Mesenchymal stem cell (in vitro differentiated cells and primary cell): ENCODE results near the gene TNFAIP8.
"Not testable (repeated sequence)": the region's sequence is repeated elsewhere in the genome, so short reads cannot be mapped to it uniquely, and the experiment has no call there.

Source experiments
- DNase-seq: peaks from one replicate; pipeline ENCODE4 v3.0.0-alpha.2; 2013
- H2AFZ ChIP-seq: one replicate; pipeline ENCODE4 v1.6.1; 2013; ENCODE audit warnings: low read depth, mild to moderate bottlenecking, control low read depth, inconsistent platforms, low read length, moderate library complexity
- H2AK5ac ChIP-seq: 2 replicates; pipeline ENCODE4 v1.6.1; 2013; ENCODE audit warnings: low read length, moderate library complexity, mild to moderate bottlenecking, inconsistent platforms; ENCODE audit not compliant: severe bottlenecking
- H2BK120ac ChIP-seq: one replicate; pipeline ENCODE4 v1.6.1; 2013; ENCODE audit warnings: low read depth, mild to moderate bottlenecking, inconsistent platforms, low read length, moderate library complexity
- H2BK12ac ChIP-seq, 2 experiments: one replicate each; pipeline ENCODE4 v1.6.1; 2013; ENCODE audit warnings: inconsistent platforms in 2 of 2, low read length in 2 of 2, mild to moderate bottlenecking in 2 of 2, moderate library complexity in 2 of 2, control low read depth in 1 of 2
- H2BK15ac ChIP-seq: one replicate; pipeline ENCODE4 v1.6.1; 2013; ENCODE audit warnings: mild to moderate bottlenecking, low read depth, inconsistent platforms; ENCODE audit not compliant: poor library complexity, severe bottlenecking
- H2BK5ac ChIP-seq: 2 replicates; pipeline ENCODE4 v1.6.1; 2013; ENCODE audit warnings: low read depth, mild to moderate bottlenecking, low read length, control low read depth, inconsistent platforms; ENCODE audit not compliant: poor library complexity, severe bottlenecking
- H3K14ac ChIP-seq, 2 experiments: one replicate each; pipeline ENCODE4 v1.6.1; 2013; ENCODE audit warnings: inconsistent platforms in 2 of 2, low read length in 2 of 2, control low read depth in 1 of 2, mild to moderate bottlenecking in 1 of 2, moderate library complexity in 1 of 2
- H3K18ac ChIP-seq, 2 experiments: one replicate each; pipeline ENCODE4 v1.6.1; 2013; ENCODE audit warnings: inconsistent platforms in 2 of 2, low read length in 2 of 2, control low read depth in 1 of 2, low read depth in 1 of 2, mild to moderate bottlenecking in 1 of 2
- H3K23ac ChIP-seq, 2 experiments: one replicate each; pipeline ENCODE4 v1.6.1; 2013; ENCODE audit warnings: inconsistent platforms in 2 of 2, low read length in 2 of 2, mild to moderate bottlenecking in 2 of 2, moderate library complexity in 2 of 2, control low read depth in 1 of 2
- H3K27ac ChIP-seq: 2 replicates; pipeline ENCODE4 v1.5.1; 2013; ENCODE audit warnings: mild to moderate bottlenecking, moderate library complexity, low read length, control low read depth, inconsistent platforms; ENCODE audit not compliant: poor library complexity, severe bottlenecking
- H3K27me3 ChIP-seq, 2 experiments: 2 replicates each; pipeline versions ENCODE4 v1.6.1 to v1.7.0; 2013; ENCODE audit warnings: low read length in 2 of 2, mild to moderate bottlenecking in 2 of 2, moderate library complexity in 2 of 2, control low read depth in 1 of 2, inconsistent platforms in 1 of 2; ENCODE audit not compliant: control insufficient read depth in 1 of 2, insufficient read depth in 1 of 2
- H3K36me3 ChIP-seq, 2 experiments: 2 replicates each; pipeline versions ENCODE4 v1.6.1 to v1.7.0; 2013; ENCODE audit warnings: low read length in 2 of 2, control low read depth in 1 of 2, inconsistent platforms in 1 of 2, low read depth in 1 of 2, mild to moderate bottlenecking in 1 of 2; ENCODE audit not compliant: insufficient read depth in 2 of 2, control insufficient read depth in 1 of 2
- H3K4ac ChIP-seq, 2 experiments: one replicate each; pipeline ENCODE4 v1.6.1; 2013; ENCODE audit warnings: inconsistent platforms in 2 of 2, low read length in 2 of 2, mild to moderate bottlenecking in 2 of 2, moderate library complexity in 2 of 2, control low read depth in 1 of 2, low read depth in 1 of 2
- H3K4me1 ChIP-seq: 2 replicates; pipeline ENCODE4 v1.6.1; 2013; ENCODE audit warnings: low read depth, low read length, control low read depth; ENCODE audit not compliant: control insufficient read depth, insufficient read depth
- H3K4me2 ChIP-seq: 2 replicates; pipeline ENCODE4 v1.6.1; 2013; ENCODE audit warnings: low read length, mild to moderate bottlenecking, inconsistent platforms; ENCODE audit not compliant: poor library complexity, severe bottlenecking
- H3K4me3 ChIP-seq, 2 experiments: 2 replicates each; pipeline versions ENCODE4 v1.5.1 to v1.7.0; 2013; ENCODE audit warnings: low read length in 2 of 2, mild to moderate bottlenecking in 2 of 2, control low read depth in 1 of 2, low read depth in 1 of 2; ENCODE audit not compliant: insufficient read depth in 1 of 2
- H3K79me1 ChIP-seq: replicated peaks from 2 replicates; pipeline ENCODE4 v1.6.1; 2013; ENCODE audit warnings: mild to moderate bottlenecking, control low read depth, low read length, inconsistent platforms; ENCODE audit not compliant: poor library complexity, severe bottlenecking
- H3K9ac ChIP-seq: 2 replicates; pipeline ENCODE4 v1.7.0; 2013; ENCODE audit warnings: mild to moderate bottlenecking, low read length, moderate library complexity
- H3K9me3 ChIP-seq: 2 replicates; pipeline ENCODE4 v1.7.0; 2013; ENCODE audit warnings: mild to moderate bottlenecking, low read length; ENCODE audit not compliant: control insufficient read depth
- H4K8ac ChIP-seq: one replicate; pipeline ENCODE4 v1.6.1; 2013; ENCODE audit warnings: inconsistent platforms, mild to moderate bottlenecking, low read length, moderate library complexity
- H4K91ac ChIP-seq: one replicate; pipeline ENCODE4 v1.6.1; 2013; ENCODE audit warnings: mild to moderate bottlenecking, low read length, inconsistent platforms
- WGBS: methylation state at CpG from one replicate; pipeline ENCODE4 v1.1.7; 2013; ENCODE audit warnings: mixed read lengths; 5-methylcytosine and 5-hydroxymethylcytosine counted together

TNFAIP8 gene

GRCh38 chr5:119438587-119438917 is 82.7 kb downstream of the TNFAIP8 start:
- H2BK12ac ChIP-seq, H3K79me1 ChIP-seq, H3K4me2 ChIP-seq, H2BK15ac ChIP-seq, H3K18ac ChIP-seq, DNase-seq, H3K4me3 ChIP-seq, H2AFZ ChIP-seq, H3K36me3 ChIP-seq, H2AK5ac ChIP-seq, H4K8ac ChIP-seq, H3K9me3 ChIP-seq, H3K4ac ChIP-seq, H3K14ac ChIP-seq, H3K4me1 ChIP-seq, H4K91ac ChIP-seq, H3K23ac ChIP-seq, H3K27ac ChIP-seq, H2BK120ac ChIP-seq, H3K9ac ChIP-seq, H2BK5ac ChIP-seq: not testable (repeated sequence)
- WGBS, result 40% methylated on average over 1 of the region's 1 CpG
- H3K27me3 ChIP-seq, result peaks cover 5 to 38% of the 10 kb centered on the region in 2 experiments

DNA sequence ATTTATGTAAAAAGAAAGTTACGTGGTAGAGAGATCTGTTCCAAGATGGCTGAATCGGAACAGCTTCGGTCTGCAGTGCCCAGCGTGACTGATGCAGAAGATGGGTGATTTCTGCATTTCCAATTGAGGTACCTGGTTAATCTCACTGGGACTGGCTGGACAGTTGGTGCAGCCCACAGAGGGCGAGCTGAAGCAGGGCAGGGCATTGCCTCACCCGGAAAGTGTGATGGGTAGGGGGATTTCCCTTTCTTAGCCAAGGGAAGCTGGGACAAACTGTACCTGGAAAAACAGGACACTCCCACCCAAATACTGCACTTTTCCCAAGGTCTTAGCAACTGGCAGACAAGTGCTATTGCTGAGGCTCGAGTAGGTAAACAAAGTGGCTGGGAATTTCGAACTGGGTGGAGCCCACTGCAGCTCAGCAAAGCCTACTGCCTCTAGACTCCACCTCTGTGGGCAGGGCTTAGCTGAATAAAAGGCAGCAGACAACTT is 83.4 kb downstream of the TNFAIP8 start:
- DNase-seq, result no peak

DNA sequence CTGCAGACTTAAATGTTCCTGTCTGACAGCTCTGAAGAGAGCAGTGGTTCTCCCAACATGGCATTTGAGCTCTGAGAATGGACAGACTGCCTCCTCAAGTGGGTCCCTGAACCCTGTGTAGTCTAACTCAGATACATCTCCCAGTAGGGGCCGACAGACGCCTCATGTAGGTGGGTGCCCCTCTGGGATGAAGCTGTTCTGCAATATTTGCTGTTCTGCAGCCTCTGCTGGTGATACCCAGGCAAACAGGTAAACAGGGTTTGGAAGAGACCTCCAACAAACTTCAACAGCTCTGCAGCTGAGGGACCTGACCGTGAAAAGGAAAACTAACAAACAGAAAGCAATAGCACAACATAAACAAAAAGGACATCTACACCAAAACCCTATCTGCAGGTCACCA is 83.8 kb downstream of the TNFAIP8 start:
- not testable (repeated sequence) for H2BK12ac ChIP-seq, H2BK5ac ChIP-seq, H3K18ac ChIP-seq, H3K23ac ChIP-seq, H3K36me3 ChIP-seq, H3K4ac ChIP-seq, H3K4me1 ChIP-seq, H2BK120ac ChIP-seq, H3K9me3 ChIP-seq, H4K91ac ChIP-seq, H3K14ac ChIP-seq, DNase-seq, H2BK15ac ChIP-seq, H3K27ac ChIP-seq, H4K8ac ChIP-seq, H3K79me1 ChIP-seq, H3K9ac ChIP-seq, H2AFZ ChIP-seq, H3K4me3 ChIP-seq, H3K4me2 ChIP-seq, H2AK5ac ChIP-seq
- 74% methylated on average over 3 of the region's 3 CpGs for WGBS
- H3K27me3 ChIP-seq, result peaks cover 5 to 38% of the 10 kb centered on the region in 2 experiments

More for the DNA sequence above, 83.4 kb downstream of the TNFAIP8 start:
- Histone ChIP-seq H2BK12ac (no peak overlapping the region), H3K23ac (no peak overlapping the region), H2BK5ac (no peak overlapping the region), H3K18ac (no peak overlapping the region), H2BK15ac (no peak overlapping the region), H4K8ac (no peak overlapping the region), H3K4me3 (no peak overlapping the region), H3K9ac (no peak overlapping the region), H3K27ac (no peak overlapping the region), H3K79me1 (no peaks in the 10 kb centered on the region), H2AK5ac (no peak overlapping the region), H3K14ac (no peak overlapping the region), H3K4ac (no peak overlapping the region), H3K36me3 (no peaks in the 10 kb centered on the region), H3K9me3 (no peaks in the 10 kb centered on the region), H3K4me2 (no peak overlapping the region), H2AFZ (no peak overlapping the region), H3K4me1 (no peaks in the 10 kb centered on the region), H3K27me3 (peaks cover 5 to 38% of the 10 kb centered on the region in 2 experiments), H2BK120ac (no peak overlapping the region), H4K91ac (no peak overlapping the region)
- WGBS, result 86% methylated on average over 8 of the region's 8 CpGs

DNA sequence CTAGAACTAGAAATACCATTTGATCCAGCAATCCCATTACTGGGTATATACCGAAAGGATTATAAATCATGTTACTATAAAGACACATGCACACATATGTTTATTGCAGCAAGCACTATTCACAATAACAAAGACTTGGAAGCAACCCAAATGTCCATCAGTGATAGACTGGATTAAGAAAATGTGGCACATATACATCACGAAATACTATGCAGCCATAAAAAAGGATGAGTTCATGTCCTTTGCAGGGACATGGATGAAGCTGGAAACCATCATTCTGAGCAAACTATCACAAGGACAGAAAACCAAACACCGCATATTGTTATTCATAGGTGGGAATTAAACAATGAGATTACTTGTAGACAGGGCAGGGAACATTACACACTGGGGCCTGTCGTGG is 88.8 kb downstream of the TNFAIP8 start:
- not testable (repeated sequence) for H2BK120ac ChIP-seq, H3K4ac ChIP-seq, H3K18ac ChIP-seq, H3K79me1 ChIP-seq, H2AFZ ChIP-seq, H3K23ac ChIP-seq, H3K36me3 ChIP-seq, H3K14ac ChIP-seq, H3K4me3 ChIP-seq, H3K9me3 ChIP-seq, H3K4me1 ChIP-seq, H2BK15ac ChIP-seq, H2BK5ac ChIP-seq, H3K4me2 ChIP-seq, DNase-seq, H2AK5ac ChIP-seq, H4K91ac ChIP-seq, H3K27ac ChIP-seq, H4K8ac ChIP-seq, H3K9ac ChIP-seq, H2BK12ac ChIP-seq, H3K27me3 ChIP-seq
- 91% methylated on average over 4 of the region's 4 CpGs for WGBS
